ENCODE data around the gene PARM1.

DNA sequence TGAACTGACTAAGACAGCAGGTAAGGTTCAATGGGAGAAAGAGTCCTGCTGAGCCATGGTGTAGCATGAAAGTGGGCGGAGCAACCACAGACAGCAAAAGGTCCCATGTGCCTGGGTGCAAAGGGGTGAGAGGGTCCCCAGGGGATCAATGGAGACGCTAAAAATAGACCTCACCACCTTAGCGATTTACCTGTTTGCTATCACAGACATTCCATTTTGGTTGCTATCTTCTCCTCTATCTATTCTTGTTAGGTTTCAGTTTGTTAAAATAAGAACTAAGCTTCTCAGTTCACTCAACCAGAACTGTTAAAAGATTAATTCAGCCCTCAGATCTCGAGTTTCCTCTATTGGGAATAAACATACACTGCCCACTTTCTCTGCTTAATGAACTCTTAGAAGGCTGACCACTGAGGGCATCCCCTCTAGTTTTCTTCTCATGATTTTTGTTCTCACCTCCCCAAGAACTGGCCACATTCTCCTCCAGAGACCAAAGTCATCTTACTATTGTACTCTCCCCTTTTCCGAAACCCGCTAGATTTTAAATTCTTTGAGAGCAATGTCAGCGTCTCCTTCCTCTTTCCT is 136.7 kb downstream of the PARM1 start:
- no peak for TF ChIP-seq POLR2A (IDR thresholded peaks at IDR 0.05; ENCODE audit: low read depth)
- TF ChIP-seq, protein P1, sequence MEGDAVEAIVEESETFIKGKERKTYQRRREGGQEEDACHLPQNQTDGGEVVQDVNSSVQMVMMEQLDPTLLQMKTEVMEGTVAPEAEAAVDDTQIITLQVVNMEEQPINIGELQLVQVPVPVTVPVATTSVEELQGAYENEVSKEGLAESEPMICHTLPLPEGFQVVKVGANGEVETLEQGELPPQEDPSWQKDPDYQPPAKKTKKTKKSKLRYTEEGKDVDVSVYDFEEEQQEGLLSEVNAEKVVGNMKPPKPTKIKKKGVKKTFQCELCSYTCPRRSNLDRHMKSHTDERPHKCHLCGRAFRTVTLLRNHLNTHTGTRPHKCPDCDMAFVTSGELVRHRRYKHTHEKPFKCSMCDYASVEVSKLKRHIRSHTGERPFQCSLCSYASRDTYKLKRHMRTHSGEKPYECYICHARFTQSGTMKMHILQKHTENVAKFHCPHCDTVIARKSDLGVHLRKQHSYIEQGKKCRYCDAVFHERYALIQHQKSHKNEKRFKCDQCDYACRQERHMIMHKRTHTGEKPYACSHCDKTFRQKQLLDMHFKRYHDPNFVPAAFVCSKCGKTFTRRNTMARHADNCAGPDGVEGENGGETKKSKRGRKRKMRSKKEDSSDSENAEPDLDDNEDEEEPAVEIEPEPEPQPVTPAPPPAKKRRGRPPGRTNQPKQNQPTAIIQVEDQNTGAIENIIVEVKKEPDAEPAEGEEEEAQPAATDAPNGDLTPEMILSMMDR (IDR thresholded peaks at IDR 0.05) = no peak
- TF ChIP-seq POLR2AphosphoS5 (IDR thresholded peaks at IDR 0.05) = no peak

Measured in esophagus muscularis mucosa (tissue), 3 donors.